Stomach (tissue), 4 donors: ENCODE measurements around the gene TMEM143.

ENCODE experiments used
- POLR2A ChIP-seq, 4 donors: fragments of 450-650 bp; IDR thresholded peaks; one replicate each; pipeline ENCODE4 v1.6.1; 2016; ENCODE audit warnings: antibody characterized with exemption in 4 of 4, control low read depth in 2 of 4, mild to moderate bottlenecking in 1 of 4, moderate library complexity in 1 of 4
- TF ChIP-seq, protein P1 (sequence below), 7 experiments: fragments of 450-650 bp in 4 of 7; fragments of 200-600 bp in 3 of 7; sonication (generic) in 3 of 7; IDR thresholded peaks; one replicate each; pipeline ENCODE4 v1.5.1; 2016 to 2019; ENCODE audit warnings: antibody characterized with exemption in 7 of 7, control low read depth in 2 of 7, mild to moderate bottlenecking in 1 of 7

- TF ChIP-seq, protein P1, sequence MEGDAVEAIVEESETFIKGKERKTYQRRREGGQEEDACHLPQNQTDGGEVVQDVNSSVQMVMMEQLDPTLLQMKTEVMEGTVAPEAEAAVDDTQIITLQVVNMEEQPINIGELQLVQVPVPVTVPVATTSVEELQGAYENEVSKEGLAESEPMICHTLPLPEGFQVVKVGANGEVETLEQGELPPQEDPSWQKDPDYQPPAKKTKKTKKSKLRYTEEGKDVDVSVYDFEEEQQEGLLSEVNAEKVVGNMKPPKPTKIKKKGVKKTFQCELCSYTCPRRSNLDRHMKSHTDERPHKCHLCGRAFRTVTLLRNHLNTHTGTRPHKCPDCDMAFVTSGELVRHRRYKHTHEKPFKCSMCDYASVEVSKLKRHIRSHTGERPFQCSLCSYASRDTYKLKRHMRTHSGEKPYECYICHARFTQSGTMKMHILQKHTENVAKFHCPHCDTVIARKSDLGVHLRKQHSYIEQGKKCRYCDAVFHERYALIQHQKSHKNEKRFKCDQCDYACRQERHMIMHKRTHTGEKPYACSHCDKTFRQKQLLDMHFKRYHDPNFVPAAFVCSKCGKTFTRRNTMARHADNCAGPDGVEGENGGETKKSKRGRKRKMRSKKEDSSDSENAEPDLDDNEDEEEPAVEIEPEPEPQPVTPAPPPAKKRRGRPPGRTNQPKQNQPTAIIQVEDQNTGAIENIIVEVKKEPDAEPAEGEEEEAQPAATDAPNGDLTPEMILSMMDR (IDR thresholded peaks at IDR 0.05): no peak
- no peak for TF ChIP-seq POLR2A (IDR thresholded peaks at IDR 0.05)
These were observed 65.8 kb downstream of the TMEM143 start for GRCh38 chr19:48297975-48298374.
